HG03108 (cell line): Measurements from ENCODE around the gene ATF7IP.

Experiments used
- ATAC-seq: cut with Tn5 transposase; IDR thresholded peaks from one replicate; pipeline ENCODE4 v1.9.1; 2021; ENCODE audit warnings: moderate library complexity; ENCODE audit not compliant: unreplicated experiment

The ATF7IP gene

DNA sequence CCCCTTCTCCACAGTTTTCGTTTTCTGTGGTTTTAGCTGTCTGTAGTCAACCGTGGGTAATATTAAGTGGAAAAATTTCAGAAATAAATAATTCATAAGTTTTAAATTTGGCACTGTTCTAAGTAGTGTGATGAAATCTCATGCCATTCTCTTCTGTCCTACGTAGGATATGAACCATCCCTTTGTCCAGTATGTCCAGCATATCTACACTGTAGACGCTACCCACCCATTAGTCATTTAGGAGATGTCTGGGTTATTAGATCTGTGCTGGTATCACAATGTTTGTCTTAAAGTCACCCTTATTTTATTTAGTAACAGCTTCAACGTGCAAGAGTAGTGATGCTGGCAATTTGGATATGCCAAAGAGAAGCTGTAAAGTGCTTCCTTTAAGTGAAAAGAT lies 44.7 kb downstream of the ATF7IP start:
- no peak for ATAC-seq

DNA sequence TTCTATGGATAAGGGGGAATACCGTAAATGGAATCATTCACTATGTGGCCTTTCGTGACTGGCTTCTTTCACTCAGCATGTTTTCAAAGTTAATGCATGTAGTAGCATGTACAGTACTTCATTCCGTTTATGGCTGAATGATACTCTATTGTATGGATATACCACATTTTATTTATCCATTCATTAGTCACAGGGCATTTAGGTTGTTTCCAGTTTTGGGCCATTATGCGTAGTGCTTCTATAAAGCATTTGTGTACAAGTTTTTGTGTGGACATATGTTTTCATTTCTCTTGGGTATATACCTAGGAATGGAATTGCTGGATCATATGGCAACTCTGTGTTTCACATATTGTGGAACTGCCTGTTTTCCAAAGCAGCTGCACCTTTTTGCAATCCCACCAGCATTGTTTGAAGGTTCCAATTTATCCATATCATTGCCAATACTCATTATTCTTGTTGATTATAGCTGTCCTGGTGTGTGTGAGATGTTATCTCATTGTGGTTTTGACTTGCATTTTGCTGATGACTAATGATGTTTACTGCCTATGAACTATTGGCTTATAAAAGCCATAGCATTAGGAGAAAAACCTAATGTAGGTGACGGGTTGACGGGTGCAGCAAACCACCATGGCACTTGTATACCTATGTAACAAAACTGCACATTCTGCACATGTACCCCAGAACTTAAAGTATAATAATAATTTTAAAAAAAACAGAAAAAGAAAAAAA lies 45.5 kb downstream of the ATF7IP start:
- no peak for ATAC-seq

DNA sequence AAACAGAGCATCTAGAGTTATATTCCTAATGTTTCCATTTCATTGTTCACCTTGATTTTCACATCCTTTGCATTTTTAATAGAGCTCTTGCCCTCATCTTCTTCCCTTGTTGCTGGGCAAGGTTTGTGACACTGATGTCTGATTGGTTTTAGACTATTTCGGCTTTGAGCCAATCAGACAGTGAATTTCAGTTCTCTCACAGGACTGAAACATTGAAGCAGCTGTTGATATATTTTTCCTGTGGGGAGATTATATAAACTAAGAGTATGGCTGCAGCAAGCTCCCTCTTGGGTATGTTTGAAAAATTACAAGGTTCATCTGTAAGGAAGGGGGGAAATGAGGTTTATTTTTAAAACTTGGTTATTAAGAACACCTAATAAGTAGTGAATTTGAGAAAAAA lies 51.2 kb downstream of the ATF7IP start:
- ATAC-seq = no peak

DNA sequence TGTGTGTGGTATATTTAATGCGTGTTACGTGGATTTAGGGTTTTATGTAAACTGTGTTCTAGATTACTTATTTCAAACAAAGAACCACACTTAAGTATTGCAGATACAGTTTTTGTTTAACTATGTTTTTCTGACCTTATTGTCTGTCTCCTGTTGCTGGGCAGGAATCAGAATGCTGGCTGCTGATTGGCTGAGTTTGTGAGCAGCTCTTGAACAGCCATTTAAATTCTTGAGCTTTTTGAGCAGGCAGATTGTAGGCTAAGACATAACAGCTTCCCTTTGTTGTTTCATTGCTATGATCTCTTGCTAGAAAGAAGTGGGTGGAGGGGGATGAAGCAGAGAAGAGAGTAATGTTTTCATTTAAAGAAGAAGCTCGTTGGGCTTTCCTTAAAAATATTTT lies 52.2 kb downstream of the ATF7IP start:
- no peak for ATAC-seq

DNA sequence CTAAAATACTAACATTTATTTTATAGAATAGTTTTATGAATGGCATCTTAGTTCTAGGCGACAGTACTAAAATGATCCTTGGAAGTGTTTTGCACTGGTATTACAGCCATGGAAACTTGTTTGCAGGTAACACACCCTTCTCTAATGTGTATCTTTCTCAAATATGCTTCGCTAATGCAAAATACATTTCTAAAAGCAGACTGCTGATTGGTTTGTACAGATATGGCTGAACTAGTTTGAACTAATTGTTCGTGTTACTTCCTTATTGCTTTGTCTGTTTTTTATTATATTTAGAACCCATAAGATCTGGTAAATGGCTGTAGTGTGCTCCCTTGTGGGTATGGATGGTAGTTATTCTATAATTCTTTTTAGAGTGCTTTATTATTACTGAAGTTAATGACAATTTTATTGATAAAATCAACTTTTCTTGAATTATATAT lies 53.0 kb downstream of the ATF7IP start:
- ATAC-seq = no peak

DNA sequence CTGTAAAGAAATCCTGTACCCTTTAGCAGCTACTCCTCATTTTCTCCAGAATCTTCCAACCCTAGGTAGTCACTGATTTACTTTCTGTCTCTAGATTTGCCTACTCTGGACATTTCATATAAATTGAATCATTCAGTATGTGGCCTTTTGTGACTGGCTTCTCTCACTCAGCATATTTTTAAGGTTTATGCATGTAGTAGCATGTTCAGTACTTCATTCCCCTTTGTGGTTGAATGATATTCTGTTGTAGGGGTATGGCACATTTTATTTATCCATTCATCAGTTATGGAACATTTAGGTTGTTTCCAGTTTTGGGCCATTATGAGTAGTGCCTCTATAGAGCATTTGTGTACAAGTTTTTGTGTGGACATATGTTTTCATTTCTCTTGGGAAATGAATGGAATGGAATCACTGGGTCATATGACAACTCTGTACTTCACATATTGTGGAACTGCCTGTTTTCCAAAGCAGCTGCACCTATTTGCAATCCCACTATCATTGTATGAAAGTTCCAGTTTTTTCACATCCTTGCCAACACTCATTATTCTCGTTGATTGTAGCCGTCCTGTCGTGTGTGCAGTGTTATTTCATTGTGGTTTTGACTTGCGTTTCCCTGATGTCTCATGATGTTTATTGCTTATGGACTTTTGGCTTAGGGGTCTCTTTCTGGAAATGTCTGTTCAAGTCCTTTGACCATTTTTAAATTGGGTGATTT lies 57.2 kb downstream of the ATF7IP start:
- no peak for ATAC-seq

DNA sequence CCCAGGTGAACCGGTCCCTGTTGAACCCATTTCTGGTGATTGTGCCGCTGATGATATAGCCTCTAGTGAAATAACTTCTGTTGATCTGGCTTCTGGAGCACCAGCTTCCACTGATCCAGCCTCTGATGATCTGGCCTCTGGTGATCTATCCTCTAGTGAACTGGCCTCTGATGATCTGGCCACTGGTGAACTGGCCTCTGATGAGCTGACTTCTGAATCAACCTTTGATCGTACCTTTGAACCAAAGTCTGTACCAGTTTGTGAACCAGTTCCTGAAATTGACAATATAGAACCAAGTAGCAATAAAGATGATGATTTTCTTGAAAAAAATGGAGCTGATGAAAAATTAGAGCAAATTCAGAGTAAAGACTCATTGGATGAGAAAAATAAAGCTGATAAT lies 59.1 kb downstream of the ATF7IP start:
- ATAC-seq = no peak

DNA sequence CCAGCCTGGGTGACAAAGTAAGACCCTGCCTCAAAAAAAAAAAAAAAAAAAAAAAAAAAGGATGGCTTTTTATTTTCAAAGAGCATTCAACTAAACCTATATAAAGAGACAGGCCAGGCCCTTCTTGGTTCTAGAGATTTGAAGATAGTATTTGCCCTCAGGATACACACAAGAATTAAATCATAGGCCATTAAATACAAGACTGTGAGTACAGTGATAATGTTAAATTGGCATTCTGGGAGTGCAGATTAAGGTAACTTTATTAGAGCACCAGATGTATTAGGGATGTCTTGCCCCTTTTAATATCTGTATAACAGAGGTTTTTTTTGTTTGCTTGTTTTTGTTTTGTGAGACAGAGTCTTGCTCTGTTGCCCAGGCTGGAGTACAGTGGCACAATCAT lies 61.3 kb downstream of the ATF7IP start:
- ATAC-seq = no peak

DNA sequence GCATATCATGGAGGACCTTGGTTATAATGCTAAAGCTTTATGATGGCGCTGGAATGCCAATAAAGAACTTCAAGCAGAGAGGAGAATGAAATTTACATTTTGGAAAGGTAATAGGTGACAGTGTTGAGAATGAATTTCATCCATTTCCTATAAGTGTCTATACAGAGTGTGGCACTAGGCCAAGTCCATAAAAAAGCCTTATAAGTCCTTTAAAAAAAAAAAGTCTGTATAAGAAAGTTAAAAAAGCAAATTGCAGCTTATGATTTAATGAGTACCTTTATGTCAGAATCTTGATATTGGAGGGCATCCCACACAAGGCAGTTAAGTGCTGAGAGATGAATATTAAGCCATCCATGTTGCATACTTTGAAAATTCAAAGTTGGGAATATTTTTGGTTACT lies 62.4 kb downstream of the ATF7IP start:
- no peak for ATAC-seq

DNA sequence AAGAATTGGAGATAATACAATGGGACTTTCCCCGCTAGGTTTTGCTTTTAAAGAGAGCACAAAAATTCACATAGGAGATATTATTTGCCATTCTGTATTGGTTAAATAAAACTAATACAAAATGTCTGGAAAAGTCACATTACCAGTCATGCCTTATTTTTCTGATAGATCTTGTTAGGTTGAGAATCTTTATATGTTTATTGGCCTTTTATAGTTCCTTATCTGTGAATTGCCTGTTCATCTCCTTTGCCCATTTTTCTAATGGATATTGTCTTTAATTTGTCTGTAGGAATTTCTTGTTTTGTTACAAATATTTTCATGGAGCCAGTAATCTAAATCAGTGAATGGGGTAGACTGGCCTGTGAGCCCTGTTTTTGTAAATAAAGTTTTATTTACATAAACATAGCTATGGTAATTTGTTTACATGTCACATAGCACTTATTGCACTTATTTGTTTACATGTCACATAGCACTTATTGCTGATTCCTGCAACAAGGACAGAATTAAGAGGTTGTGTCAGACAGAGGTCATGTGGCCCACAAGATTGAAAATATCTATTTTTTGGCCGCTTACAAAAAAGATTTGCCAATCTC lies 65.0 kb downstream of the ATF7IP start:
- ATAC-seq = no peak

DNA sequence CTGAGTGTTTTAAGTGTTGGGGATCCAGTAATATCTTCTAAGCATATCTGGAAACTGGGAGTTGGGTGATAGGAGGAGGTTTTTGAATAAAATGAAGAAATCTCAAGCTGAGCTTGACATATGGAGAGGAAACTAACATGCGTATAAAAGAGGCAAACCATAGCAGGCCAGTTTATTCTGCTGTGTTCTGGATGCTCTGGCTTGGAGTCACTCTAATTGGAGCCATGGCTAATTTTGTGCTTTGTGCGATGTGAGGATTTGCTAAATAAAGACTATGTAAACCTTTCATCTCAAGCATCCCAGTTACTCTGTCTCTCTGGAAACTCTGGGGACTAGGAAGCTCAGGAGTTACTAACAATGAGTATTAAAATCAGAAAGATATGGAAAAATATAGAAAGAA lies 66.5 kb downstream of the ATF7IP start:
- no peak for ATAC-seq

DNA sequence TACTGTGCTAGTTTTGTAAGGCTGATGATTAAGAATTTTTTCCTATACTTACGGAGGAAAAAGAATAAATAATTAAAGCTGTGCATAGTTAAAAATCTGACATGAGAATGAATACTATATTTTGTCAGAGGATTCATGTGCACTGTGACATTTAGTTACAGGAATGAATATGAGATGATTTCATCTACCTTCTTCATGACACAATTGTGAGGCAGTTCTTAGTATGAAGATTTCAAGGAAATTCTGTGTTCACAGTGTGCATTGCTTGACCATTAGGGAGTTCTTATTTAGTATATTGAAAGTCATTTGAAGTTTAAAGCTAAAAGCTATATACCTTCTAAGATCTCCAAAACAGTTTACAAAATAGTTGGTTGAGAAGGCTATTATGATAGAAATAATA lies 70.1 kb downstream of the ATF7IP start:
- no peak for ATAC-seq

DNA sequence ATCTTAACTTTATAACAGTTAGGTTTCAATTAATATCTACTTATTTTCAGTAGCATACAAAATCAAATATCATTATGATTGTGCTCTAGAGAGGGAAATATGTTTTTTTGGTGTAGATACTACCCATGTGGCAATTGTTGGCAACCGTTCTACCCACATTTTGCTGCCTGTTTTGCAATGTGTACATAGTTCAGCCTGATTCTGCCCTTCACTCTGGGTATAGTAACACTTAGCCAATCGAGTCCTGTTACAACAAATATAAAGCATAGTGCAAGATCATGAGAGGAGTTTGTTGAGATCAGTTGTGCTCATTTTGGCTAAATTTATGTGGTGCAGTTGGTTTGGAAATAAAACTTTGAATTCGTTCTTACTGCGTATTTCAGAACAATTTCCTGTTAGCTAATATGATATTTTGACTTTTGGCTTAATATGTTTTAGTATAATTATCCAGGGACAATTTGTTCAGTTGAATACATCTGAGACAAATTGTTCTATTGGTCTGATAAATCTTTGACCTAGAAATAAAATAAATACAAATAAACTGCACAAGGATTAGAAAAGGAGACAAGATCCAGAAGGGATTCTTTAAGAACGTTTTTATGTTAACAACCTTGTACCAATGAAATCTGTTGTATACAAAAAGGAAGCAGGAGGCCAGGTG lies 76.9 kb downstream of the ATF7IP start:
- ATAC-seq = no peak

DNA sequence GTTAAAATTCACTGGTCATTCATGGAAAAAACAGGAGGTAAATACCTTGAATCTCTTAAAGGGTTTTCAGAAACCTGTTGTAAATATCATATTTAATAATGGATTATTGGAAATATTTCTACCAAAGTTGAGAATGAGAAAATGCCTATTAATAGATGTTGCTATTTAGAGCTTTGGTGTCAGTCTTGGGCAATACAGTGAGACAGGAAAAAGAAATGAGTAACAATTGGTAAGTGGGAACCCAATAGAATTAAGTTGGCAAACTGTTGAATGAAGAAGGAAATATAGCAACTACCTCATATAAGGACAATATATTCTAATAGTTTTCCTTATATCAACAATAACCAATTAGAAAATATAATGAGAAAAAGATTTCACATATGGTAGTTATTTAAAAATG lies 78.0 kb downstream of the ATF7IP start:
- no peak for ATAC-seq

DNA sequence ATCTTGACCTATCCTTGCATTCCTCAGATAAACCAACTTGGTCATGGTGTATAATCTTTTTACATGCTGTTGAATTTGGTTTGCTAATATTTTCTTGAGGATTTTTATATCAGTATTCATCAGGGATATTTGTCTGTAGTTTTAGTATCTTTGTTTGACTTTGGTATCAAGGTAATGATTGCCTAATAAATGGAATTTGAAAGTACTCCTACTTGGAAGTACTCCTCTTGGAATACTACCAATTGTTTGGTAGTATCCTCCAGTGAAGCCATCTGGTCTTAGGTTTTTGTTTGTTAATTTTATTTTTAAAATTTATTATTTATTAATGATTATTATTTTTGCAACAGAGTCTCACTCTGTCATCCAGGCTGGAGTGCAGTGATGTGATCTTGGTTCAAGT lies 85.0 kb downstream of the ATF7IP start:
- ATAC-seq = no peak

DNA sequence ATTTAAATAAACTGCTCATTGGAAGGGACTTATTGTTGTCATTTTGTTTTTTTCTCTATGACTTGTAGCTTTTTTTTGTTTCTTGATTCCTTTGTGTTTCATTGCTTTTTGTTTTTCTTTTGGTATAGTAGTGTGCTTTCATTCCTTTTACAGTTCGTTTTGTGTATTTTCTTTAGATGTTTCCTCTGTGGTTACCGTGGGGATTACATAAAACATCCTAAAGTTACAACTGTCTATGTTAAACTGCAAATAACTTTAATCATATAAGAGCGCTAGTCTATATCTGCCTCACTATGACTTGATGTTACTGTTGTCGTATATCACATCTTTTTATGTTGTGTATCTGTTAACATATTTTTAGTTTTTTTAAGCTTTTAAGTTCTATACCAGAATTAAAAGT lies 86.9 kb downstream of the ATF7IP start:
- no peak for ATAC-seq

DNA sequence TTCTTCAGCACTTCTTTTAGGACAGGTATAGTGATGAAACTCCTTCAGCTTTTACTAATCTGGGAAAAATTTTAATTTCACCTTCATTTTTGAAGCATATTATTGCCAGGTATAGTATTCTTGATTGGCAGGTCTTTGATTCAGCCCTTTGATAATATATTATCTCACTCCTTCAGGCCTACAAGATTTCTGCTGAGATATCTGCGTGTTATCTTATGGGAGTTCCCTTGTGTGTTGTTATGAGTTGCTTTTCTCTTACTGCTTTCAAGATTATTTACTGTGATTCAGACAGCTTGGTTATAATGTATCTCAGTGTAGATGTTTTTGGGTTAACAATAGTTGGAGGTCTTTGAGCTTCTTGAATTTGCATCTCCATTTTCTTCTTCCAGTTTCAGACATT lies 87.4 kb downstream of the ATF7IP start:
- ATAC-seq = no peak

DNA sequence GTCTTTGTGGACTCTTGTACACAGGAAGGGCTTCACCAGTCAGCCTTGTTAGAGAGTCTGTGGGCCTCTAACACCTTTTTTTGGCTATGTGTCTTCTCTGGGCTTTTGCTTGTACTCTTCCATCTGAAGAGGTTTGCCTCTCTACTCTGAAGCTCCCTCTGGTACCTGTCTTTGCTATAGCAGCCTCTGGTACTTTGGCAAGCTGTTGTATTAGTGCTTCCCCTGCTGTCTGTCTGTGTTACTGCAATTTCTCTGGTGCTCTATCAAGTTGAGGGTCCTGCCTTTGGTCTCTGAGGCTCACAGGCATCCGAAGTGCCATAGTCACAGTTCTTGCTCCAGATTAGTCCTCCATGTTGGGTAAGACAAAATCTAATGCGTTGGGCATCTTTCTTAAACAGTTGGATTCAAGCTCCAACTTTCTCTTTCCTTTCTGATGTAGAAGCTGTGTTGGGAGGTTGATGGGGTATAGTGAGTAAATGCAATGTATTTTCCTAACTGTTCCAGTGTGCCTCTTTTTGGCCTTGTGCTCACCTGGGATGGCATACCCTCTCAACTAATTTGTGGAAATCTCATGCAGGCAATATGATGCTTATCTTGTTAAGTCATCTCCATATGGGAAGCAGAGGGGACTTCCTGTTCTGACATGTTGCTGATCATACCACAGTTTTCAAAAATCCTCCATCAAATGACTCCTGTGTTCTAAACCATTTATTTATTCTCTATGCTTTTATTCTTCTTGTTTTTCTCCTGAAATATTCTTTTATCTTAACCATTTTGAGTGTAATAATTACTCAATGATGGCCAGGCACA lies 88.8 kb downstream of the ATF7IP start:
- ATAC-seq = no peak

DNA sequence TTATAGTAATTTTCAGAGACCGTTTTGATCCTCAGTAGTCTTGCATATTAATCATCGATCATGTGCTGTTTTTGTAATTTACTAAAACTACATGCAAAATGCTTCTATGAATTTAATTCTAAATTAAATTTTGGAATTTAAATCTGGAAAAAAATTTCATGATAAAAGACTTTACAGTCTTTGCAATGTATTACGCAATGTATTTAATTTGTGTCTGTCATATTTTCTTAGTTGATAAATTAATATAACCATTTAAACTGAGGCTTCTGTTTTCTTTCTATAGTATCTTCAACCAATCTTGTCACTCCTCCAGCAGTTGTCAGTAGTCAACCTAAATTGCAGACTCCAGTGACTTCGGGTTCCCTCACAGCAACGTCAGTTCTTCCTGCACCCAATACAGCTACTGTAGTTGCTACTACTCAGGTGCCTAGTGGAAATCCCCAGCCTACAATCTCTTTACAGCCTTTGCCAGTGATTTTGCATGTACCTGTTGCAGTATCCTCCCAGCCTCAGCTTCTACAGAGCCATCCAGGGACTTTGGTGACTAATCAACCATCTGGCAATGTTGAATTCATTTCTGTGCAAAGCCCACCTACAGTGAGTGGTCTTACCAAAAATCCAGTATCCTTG lies 94.8 kb downstream of the ATF7IP start:
- no peak for ATAC-seq

DNA sequence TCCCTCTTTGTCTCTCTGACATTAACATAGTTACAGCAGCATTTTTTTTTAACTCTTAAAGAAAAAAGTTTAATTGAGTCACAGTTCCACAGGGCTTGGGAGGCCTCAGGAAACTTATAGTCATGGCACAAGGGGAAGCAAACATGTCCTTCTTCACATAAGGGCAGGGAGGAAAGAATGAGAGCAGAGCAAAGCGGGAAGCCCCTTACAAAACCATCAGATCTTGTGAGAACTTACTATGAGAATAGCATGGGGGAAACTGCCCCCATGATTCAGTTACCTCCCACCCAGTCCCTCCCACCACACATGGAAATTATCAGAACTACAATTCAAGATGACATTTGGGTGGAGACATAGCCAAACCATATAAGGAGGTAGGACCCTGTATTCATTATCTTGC lies 106.0 kb downstream of the ATF7IP start:
- ATAC-seq = no peak
